Lung microvascular endothelial cell (primary cell): ENCODE results near the gene SRRD. TPM values are rescaled to one million over a fixed set of nuclear protein-coding genes. Genes with fewer than 3 reads are reported as not detected.
"Not testable (repeated sequence)": the region's sequence is repeated elsewhere in the genome, so short reads cannot be mapped to it uniquely, and the experiment has no call there.

ENCODE experiments used
- DNase-seq, 2 donors: peaks; one replicate each; pipeline versions ENCODE4 v3.0.0 to v3.0.0-alpha.2; 2010; ENCODE audit warnings: low read depth in 2 of 2
- total RNA-seq: library from RNA; depleted of rRNA; stranded (reverse); fragments of >200 nt; gene quantifications from 2 replicates; pipeline ENCODE4 v1.2.1, GENCODE V29; 2014

SRRD gene
- total RNA-seq = 6.3 and 7.5 TPM in 2 replicates

GRCh38 chr22:26483439-26484359, at the start of gene SRRD, which contains the start of gene HPS4:
Gene SRRD (plus strand): TSS chr22:26483877. CDS start chr22:26483891, 14 bp downstream.
Gene HPS4 (minus strand): TSS chr22:26483783. CDS start chr22:26481762, 2,021 bp downstream.
- peak; percentile 92 to 95 for DNase-seq

- no peak for DNase-seq
Measured at GRCh38 chr22:26435327-26436093, 48.2 kb upstream of the SRRD start.

GRCh38 chr22:26436903-26437515, 46.7 kb upstream of the SRRD start:
- DNase-seq = no peak

GRCh38 chr22:26437694-26438392, 45.8 kb upstream of the SRRD start:
- no peak for DNase-seq

GRCh38 chr22:26438776-26439175, 44.9 kb upstream of the SRRD start:
- not testable (repeated sequence) for DNase-seq

- DNase-seq = no peak
Measured at GRCh38 chr22:26439559-26439958, 44.1 kb upstream of the SRRD start.

- no peak for DNase-seq
Measured at GRCh38 chr22:26442086-26442756, 41.5 kb upstream of the SRRD start.

GRCh38 chr22:26443901-26444690, 39.6 kb upstream of the SRRD start:
- DNase-seq = no peak

- DNase-seq = no peak
Measured at GRCh38 chr22:26444777-26445176, 38.9 kb upstream of the SRRD start.

- no peak for DNase-seq
Measured at GRCh38 chr22:26445577-26446275, 38.0 kb upstream of the SRRD start.

- no peak for DNase-seq
Measured at GRCh38 chr22:26446808-26447515, 36.7 kb upstream of the SRRD start.

- no peak for DNase-seq
Measured at GRCh38 chr22:26447584-26448329, 35.9 kb upstream of the SRRD start.

GRCh38 chr22:26448334-26448733, 35.3 kb upstream of the SRRD start:
- no peak for DNase-seq

GRCh38 chr22:26448941-26449340, 34.7 kb upstream of the SRRD start:
- DNase-seq = no peak

- no peak for DNase-seq
Measured at GRCh38 chr22:26450453-26451185, 33.1 kb upstream of the SRRD start.

- no peak for DNase-seq
Measured at GRCh38 chr22:26452236-26453016, 31.3 kb upstream of the SRRD start.
